PC-9 (cell line): Measurements from ENCODE around the gene PRRX1. TPM values are rescaled to one million over a fixed set of nuclear protein-coding genes. Genes with fewer than 3 reads are reported as not detected.

Experiments used
- BruUV-seq: library from RNA; stranded (reverse); fragments of 400-500 nt; replicated peaks from 2 replicates; lab custom pipeline; 2021; lab: Mats Ljungman, UMichigan
- CTCF ChIA-PET: fragments of 300-600 bp; sonication (Branson Sonifier 250); formaldehyde crosslinking; loops from one replicate; lab custom pipeline; 2022; ENCODE audit warnings: antibody characterized with exemption; lab: Charles Lee
- POLR2A ChIA-PET: fragments of 300-600 bp; sonication (Branson Sonifier 250); formaldehyde crosslinking; loops from one replicate; lab custom pipeline; 2022; ENCODE audit warnings: antibody characterized with exemption; ENCODE audit not compliant: unreplicated experiment; lab: Charles Lee
- DNase-seq, 2 experiments: peaks; one replicate each; pipeline versions ENCODE4 v3.0.0 to v3.0.0-alpha.2; 2015 to 2022; ENCODE audit warnings: mixed read lengths in 1 of 2
- H2AFZ ChIP-seq: fragments of 200-600 bp; sonication (generic); 2 replicates; pipeline ENCODE4 v1.8.1; 2017; ENCODE audit warnings: antibody characterized with exemption
- H3F3A ChIP-seq: fragments of 200-600 bp; sonication (generic); 2 replicates; pipeline ENCODE4 v1.8.1; 2017; ENCODE audit warnings: antibody characterized with exemption, mild to moderate bottlenecking, low read depth; ENCODE audit not compliant: insufficient read depth
- H3K27ac ChIP-seq: fragments of 200-600 bp; sonication (generic); 2 replicates; pipeline ENCODE4 v1.6.1; 2016; ENCODE audit warnings: mixed run types
- H3K27me3 ChIP-seq: fragments of 200-600 bp; sonication (generic); 2 replicates; pipeline ENCODE4 v1.6.1; 2016; ENCODE audit warnings: low read depth, mixed run types; ENCODE audit not compliant: insufficient read depth
- H3K36me3 ChIP-seq: fragments of 200-600 bp; sonication (generic); 2 replicates; pipeline ENCODE4 v1.6.1; 2016; ENCODE audit warnings: low read depth, mixed run types
- H3K4me1 ChIP-seq: fragments of 200-600 bp; sonication (generic); replicated peaks from 2 replicates; pipeline ENCODE4 v1.6.1; 2016; ENCODE audit warnings: mixed run types; ENCODE audit not compliant: insufficient read depth
- H3K4me2 ChIP-seq: fragments of 200-600 bp; sonication (generic); 2 replicates; pipeline ENCODE4 v1.6.1; 2017; ENCODE audit warnings: mixed run types
- H3K4me3 ChIP-seq: fragments of 200-600 bp; sonication (generic); 2 replicates; pipeline ENCODE4 v1.6.1; 2016; ENCODE audit warnings: mixed run types
- H3K79me2 ChIP-seq: fragments of 200-600 bp; sonication (generic); 2 replicates; pipeline ENCODE4 v1.6.1; 2017; ENCODE audit warnings: low read depth, mixed run types
- H3K9me2 ChIP-seq: fragments of 200-600 bp; sonication (generic); 2 replicates; pipeline ENCODE4 v1.8.1; 2017; ENCODE audit warnings: mild to moderate bottlenecking; ENCODE audit not compliant: insufficient read depth
- H3K9me3 ChIP-seq: fragments of 200-600 bp; sonication (generic); 2 replicates; pipeline ENCODE4 v1.8.1; 2016; ENCODE audit warnings: low read depth; ENCODE audit not compliant: insufficient read depth
- H4K20me1 ChIP-seq: fragments of 200-600 bp; sonication (generic); 2 replicates; pipeline ENCODE4 v1.8.1; 2017; ENCODE audit not compliant: insufficient read depth
- CTCF ChIP-seq: fragments of 200-600 bp; sonication (generic); conservative IDR thresholded peaks from 2 replicates; pipeline ENCODE4 v1.6.1; 2017; ENCODE audit warnings: mixed run types, antibody characterized with exemption, mild to moderate bottlenecking, moderate library complexity
- EZH2 ChIP-seq: fragments of 200-600 bp; sonication (generic); IDR thresholded peaks from 2 replicates; pipeline ENCODE4 v1.8.0; 2017; ENCODE audit warnings: antibody characterized with exemption, low read depth
- intact Hi-C: fragments of 100-400 bp; cut with micrococcal nuclease; formaldehyde crosslinking; loops from one replicate; pipeline ENCODE4 v1.10.0; 2022; ENCODE audit not compliant: unreplicated experiment
- total RNA-seq: library from RNA; stranded (reverse); gene quantifications from 2 replicates; pipeline ENCODE4 v1.2.3, GENCODE V29; 2021

Gene PRRX1
- total RNA-seq, 1 experiment from 2014 or later: not detected

GRCh38 chr1:170730438-170730837, 66.5 kb downstream of the PRRX1 start:
- no peak for TF ChIP-seq CTCF
- H3K4me2 ChIP-seq: no peak overlapping the region
- no peak overlapping the region for H3K4me3 ChIP-seq
- H3K36me3 ChIP-seq: no peaks in the 10 kb centered on the region
- ChIA-PET CTCF (no interaction called here), POLR2A (no interaction called here)
- H3F3A ChIP-seq: no peaks in the 10 kb centered on the region
- no peaks in the 10 kb centered on the region for H3K4me1 ChIP-seq
- H4K20me1 ChIP-seq: no peaks in the 10 kb centered on the region
- no peaks in the 10 kb centered on the region for H3K27me3 ChIP-seq
- no peak overlapping the region for H3K27ac ChIP-seq
- H3K9me3 ChIP-seq: no peaks in the 10 kb centered on the region
- DNase-seq: no peak
- intact Hi-C loops: no loop called here
- H3K79me2 ChIP-seq: no peaks in the 10 kb centered on the region
- no TSS peak for BruUV-seq
- no peak overlapping the region for H2AFZ ChIP-seq
- no peaks in the 10 kb centered on the region for H3K9me2 ChIP-seq

- intact Hi-C loops: no loop called here
- no peaks in the 10 kb centered on the region for H3F3A ChIP-seq
- no peaks in the 10 kb centered on the region for H3K36me3 ChIP-seq
- ChIA-PET CTCF (no interaction called here), POLR2A (no interaction called here)
- no peaks in the 10 kb centered on the region for H3K27me3 ChIP-seq
- H3K4me1 ChIP-seq: no peaks in the 10 kb centered on the region
- TF ChIP-seq EZH2 (no peak), CTCF (no peak)
- no peak for DNase-seq
- H3K4me3 ChIP-seq: no peak overlapping the region
- H3K9me2 ChIP-seq: no peaks in the 10 kb centered on the region
- no peaks in the 10 kb centered on the region for H3K79me2 ChIP-seq
- no peak overlapping the region for H2AFZ ChIP-seq
- H3K27ac ChIP-seq: no peak overlapping the region
- no peaks in the 10 kb centered on the region for H4K20me1 ChIP-seq
- no TSS peak for BruUV-seq
- H3K4me2 ChIP-seq: no peak overlapping the region
- H3K9me3 ChIP-seq: no peaks in the 10 kb centered on the region
These were observed 67.8 kb downstream of the PRRX1 start for GRCh38 chr1:170731566-170732251.

- no peak overlapping the region for H3K4me3 ChIP-seq
- no peaks in the 10 kb centered on the region for H3K27me3 ChIP-seq
- ChIA-PET CTCF (no interaction called here), POLR2A (no interaction called here)
- TF ChIP-seq EZH2 (no peak), CTCF (no peak)
- no peaks in the 10 kb centered on the region for H3K79me2 ChIP-seq
- BruUV-seq: no TSS peak
- H2AFZ ChIP-seq: no peak overlapping the region
- no peaks in the 10 kb centered on the region for H4K20me1 ChIP-seq
- no peak overlapping the region for H3K27ac ChIP-seq
- H3K9me2 ChIP-seq: no peaks in the 10 kb centered on the region
- intact Hi-C loops: no loop called here
- H3K9me3 ChIP-seq: no peaks in the 10 kb centered on the region
- H3K4me2 ChIP-seq: no peak overlapping the region
- no peaks in the 10 kb centered on the region for H3K4me1 ChIP-seq
- H3K36me3 ChIP-seq: no peaks in the 10 kb centered on the region
- H3F3A ChIP-seq: no peaks in the 10 kb centered on the region
- no peak for DNase-seq
These were observed 68.3 kb downstream of the PRRX1 start for GRCh38 chr1:170732252-170732588.
